SH-SY5Y (cell line): ENCODE results near the gene RRAS.
A peak's percentile ranks its signal among the peaks of the same experiment; 100 is the strongest.

Experiments used
- GATA2 ChIP-seq: IDR thresholded peaks from 2 replicates; pipeline ENCODE4 v1.6.1; 2011; ENCODE audit warnings: mild to moderate bottlenecking, low read depth, low read length
- GATA3 ChIP-seq: IDR thresholded peaks from 2 replicates; pipeline ENCODE4 v1.6.1; 2011; ENCODE audit warnings: low read depth, mild to moderate bottlenecking, low read length, moderate library complexity

The RRAS gene

DNA sequence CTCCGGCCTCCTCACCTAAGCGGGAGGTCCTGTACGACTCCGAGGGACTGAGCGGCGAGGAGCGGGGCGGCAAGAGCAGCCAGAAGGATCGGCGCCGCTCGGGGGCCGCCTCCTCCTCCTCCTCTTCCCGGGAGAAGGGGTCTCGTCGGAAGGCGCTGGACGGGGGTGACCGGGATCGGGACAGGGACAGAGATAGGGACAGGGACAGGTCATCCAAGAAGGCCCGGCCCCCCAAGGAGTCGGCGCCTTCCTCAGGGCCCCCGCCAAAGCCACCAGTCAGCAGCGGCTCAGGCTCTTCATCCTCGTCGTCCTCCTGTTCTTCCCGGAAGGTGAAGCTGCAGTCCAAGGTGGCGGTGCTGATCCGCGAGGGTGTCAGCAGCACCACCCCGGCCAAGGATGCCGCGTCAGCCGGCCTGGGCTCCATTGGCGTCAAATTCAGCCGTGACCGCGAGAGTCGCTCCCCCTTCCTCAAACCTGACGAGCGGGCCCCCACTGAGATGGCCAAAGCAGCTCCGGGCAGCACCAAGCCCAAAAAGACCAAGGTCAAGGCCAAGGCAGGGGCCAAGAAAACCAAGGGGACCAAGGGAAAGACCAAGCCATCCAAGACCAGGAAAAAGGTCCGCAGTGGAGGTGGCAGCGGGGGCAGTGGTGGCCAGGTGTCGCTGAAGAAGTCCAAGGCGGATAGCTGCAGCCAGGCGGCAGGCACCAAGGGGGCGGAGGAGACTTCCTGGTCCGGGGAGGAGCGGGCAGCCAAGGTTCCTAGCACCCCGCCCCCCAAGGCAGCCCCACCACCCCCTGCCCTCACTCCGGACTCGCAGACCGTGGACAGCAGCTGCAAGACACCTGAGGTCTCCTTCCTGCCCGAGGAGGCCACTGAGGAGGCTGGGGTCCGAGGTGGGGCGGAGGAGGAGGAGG, 12.9 kb upstream of the RRAS start:
- no peak for TF ChIP-seq GATA2
- no peak for TF ChIP-seq GATA3

DNA sequence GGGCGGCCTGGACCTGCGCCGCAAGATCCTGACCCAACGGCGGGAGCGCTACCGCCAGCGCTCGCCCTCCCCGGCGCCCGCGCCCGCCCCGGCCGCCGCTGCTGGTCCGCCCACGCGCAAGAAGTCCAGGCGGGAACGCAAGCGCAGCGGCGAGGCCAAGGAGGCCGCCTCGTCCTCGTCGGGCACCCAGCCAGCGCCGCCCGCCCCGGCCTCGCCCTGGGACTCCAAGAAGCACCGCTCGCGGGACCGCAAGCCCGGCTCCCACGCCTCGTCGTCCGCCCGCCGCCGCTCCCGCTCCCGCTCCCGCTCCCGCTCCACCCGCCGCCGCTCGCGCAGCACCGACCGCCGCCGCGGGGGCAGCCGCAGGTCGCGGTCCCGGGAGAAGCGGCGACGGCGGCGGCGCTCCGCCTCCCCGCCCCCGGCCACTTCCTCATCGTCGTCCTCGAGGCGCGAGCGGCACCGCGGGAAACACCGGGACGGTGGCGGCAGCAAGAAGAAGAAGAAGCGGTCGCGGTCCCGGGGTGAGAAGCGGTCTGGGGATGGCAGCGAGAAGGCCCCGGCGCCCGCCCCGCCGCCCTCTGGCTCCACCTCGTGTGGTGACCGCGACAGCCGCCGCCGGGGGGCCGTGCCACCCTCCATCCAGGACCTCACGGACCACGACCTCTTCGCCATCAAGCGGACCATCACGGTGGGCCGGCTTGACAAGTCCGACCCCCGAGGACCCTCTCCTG, 12.0 kb upstream of the RRAS start:
- TF ChIP-seq GATA3, result no peak
- no peak for TF ChIP-seq GATA2

DNA sequence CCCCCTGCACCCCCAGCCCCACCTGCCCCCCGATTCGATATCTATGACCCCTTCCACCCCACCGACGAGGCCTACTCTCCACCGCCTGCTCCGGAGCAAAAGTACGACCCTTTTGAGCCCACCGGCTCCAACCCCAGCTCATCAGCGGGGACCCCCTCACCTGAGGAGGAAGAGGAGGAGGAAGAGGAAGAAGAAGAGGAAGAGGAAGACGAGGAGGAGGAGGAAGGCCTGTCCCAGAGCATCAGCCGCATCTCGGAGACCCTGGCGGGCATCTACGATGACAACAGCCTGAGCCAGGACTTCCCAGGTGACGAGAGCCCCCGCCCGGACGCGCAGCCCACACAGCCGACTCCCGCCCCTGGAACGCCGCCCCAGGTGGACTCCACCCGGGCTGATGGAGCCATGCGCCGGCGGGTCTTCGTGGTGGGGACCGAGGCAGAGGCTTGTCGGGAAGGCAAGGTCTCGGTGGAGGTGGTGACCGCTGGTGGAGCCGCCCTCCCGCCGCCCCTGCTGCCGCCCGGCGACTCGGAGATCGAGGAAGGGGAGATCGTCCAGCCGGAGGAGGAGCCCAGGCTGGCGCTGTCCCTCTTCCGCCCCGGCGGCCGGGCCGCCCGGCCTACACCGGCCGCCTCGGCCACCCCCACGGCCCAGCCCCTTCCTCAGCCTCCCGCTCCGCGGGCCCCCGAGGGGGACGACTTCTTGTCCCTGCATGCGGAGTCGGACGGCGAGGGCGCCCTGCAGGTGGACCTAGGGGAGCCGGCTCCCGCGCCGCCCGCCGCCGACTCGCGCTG, 11.3 kb upstream of the RRAS start:
- TF ChIP-seq GATA3, result no peak
- no peak for TF ChIP-seq GATA2

DNA sequence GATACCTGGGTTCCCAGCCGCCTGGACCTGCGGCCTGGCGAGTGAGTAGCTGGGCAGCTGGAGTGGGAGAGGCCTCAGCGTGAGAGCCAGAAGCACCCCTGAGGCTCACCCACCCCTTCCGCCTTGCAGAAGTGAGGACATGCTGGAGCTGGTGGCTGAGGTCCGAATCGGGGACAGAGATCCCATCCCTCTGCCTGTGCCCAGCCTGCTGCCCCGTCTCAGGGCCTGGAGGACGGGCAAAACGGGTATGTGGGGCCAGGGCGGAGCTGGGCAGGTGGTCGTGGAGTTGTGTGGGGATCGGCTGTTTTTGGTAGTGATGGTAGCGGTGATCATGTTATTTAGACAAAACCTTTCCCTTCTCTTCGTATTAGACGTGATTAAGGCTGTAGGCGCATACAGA, 6.6 kb upstream of the RRAS start:
- TF ChIP-seq GATA2, result no peak
- no peak for TF ChIP-seq GATA3

DNA sequence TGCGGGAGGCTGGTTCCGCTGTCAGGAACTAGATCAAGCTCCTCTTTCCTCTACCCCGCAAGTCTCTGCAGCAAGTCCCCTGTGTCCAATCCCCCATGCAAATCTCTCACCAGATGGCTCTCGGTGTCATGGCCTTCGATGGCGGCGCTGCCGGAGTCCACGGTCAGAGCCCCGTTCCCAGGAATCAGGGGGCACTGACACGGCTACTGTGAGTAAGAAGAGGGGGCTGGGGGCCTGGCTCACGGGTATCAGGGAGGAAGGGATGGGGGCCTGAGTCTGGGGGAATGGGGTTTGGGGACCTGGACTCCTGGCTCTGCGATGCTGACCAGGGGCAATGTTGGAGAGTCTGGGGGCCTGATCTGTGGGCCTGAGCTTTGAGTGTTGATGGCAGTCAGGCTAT, 6.1 kb upstream of the RRAS start:
- no peak for TF ChIP-seq GATA3
- no peak for TF ChIP-seq GATA2

DNA sequence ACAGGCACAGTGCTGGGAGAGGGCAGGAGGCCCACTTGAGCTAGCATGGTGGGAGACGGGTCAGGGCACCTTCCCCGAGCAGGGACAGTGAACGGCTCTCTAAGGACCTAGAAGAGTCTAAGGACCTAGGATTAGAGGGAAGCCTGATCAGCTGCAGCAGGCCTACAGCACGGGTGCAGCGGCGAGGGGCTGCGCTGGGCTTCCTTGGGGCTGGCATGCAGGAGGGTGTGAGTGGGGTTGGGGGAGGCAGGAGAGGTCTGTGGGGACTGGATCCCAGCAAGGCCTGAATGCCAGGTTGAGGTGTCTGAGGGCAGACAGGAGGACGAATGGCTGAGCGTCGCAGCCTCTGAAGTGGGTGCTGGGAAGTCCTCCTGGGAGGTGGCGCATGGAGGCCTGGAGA, 5.6 kb upstream of the RRAS start:
- TF ChIP-seq GATA2, result no peak
- TF ChIP-seq GATA3, result no peak

DNA sequence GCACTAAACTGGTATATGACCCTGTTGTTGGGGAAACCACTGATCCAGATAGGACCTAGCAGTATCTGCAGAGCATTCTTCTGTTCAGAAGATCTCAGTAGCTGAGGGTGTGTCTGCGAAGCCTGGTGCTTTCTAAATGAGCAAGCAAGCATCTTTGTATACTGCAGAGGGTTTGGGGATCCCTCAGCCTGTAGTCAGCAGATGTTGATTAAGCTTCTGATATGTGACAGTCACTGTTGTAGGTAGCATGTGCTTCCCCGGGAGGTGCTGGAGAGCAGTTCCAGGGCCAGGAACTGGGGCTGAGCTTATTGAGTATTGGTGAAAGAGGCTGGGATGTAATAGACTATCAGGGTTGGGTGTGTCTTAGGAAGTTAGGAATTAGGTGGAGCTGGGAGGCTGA, 3.5 kb upstream of the RRAS start:
- TF ChIP-seq GATA3, result no peak
- no peak for TF ChIP-seq GATA2

DNA sequence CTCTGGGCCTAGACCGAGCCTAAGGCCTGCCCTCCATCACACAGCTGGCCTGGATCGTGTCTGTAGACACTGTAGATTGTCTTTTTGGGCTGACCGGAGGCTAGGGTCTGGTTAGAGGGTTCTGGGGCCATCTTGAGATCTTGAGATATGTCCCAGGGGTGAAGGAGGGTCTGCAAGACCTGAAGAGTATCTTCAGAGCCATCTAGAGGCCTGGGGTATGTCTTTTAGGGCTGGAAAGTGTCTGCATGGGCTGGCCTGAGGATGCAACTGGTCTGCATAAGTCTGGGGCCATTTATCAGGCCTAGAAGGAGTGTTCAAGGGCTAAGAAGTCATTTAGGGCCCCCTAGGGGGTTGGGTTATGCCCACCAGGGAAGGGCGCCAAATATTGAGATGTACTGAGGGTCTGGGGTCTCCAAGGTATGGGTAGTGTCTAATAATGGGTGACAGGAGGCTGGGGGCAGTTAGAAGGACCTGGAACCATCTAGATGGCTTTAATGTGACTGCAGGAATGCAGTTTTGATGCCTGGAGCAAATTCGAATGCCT, 2.6 kb upstream of the RRAS start:
- TF ChIP-seq GATA2 (peak; percentile 75), GATA3 (no peak)

DNA sequence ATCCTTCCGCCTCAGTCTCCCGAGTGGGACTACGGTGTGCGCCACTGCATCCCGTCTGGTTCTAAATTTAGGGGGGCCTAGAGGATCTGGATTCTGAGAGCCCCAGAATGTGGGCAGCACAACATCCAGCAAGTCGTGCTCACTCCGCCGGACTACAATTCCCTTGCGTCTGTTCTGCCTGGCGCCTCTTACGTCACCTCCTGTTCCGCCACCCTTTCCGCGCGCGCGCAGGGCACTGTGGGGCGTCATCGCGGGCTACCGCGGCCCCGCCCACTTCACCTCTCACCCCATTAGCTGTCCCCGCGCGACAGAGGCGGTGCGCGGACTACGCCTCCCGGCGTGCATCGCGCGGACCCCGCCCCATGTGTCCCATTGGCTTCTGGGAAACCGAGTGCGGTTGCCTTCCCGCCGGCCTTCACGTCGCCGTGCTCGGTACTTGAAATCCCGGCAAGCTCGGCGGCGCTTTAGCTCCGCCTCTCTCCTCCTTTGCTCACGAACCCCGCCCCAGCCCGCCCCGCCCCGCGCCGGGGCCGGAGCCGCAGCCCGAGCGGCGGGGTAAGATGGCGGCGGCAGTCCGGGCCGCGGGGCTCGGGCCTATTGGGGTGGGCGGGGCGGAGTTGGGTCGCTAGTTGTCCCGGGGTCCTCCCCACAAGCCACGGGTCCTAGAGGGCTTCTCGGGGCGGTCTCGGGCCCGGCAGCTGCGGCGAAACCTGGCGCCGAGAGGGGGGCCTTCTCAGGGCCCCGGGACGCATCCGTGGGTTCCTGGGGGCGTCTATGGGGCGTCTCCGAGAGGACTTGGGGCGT, 1.9 kb upstream of the RRAS start, which contains the start of gene SCAF1:
SCAF1 (plus strand) TSS at position 522 of the 804 bp plus-strand sequence. CDS start 2,818 bp downstream, outside the sequence.
- TF ChIP-seq GATA2 (no peak), GATA3 (no peak)

DNA sequence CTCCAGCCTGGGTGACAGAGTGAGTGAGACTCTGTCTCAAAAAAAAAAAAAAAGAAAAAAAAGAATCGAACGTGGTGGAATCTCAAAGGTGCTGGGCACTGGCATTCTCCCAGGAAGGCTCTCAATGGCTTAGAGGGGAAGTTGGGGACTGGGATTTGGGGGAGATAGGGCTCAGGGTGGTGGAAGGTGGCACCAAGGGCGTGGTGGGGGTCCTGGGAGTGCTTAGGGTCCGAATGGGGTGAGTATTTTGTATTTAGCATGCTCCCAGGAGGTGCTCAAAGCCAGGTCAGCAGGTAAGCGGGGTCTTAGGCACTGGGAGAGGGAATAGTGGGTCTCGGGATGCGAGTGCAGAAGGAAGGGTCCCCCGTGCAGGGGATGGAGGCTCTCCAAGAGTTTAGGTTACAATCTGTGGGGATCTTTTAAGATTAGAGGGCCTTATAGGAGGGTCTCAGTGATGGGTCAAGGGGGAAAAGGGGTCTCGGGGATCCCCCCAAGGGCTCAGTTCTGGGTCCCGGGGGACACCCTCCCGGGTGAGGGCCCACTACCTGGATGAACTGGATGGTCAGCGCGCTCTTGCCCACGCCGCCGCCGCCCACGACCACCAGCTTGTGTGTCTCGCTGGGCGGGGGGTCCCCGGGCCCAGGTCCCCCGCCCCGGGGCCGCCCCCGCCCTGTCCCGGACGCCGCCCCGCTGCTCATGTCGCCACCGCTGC, 386 bp downstream of the RRAS start:
- TF ChIP-seq GATA2, result no peak

DNA sequence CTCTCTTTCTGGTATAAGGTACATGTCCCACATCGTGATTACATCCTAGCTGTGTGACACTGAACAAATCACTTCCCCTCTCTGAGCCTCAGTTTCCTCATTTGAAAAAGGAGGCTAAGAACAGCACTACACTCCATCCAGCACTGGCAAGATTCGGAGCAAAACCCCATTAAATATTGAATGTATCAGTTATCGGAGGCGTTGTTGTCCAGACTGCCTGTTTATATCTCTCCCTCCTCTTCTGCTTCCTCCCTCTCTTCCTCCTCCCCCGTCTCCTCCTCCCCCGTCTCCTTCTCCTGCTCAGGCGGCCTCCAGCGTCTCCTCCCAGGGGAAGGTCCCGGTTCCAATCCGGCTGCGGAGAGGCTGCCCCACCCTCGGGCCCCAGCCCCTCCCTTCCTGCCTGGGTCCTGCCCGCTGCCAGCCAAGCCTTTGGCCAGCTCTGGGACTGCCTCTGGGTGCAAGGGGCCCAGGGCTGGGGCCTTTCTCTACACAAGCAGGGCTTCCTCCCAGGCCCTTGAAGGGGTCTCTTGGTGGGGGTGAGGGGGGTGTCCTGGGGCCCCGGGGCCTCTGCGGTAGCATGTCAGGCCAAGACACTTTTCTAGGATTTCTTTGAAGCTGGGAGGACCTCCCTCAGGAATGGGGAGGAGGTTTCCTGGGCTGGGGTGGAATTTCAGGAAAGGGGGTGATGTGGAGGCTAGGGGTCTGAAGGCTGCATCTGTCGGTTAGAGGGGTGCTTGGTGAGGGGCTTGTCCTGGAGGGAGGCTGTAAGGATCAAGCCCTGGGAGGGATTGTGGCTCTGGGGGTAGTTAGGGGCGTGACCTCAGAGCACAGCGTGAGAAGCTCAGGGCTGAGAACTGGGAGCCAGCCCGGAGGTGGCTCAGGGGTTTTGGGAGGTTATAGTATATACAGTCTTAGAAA, 1.9 kb downstream of the RRAS start:
- TF ChIP-seq GATA2 (no peak), GATA3 (no peak)

DNA sequence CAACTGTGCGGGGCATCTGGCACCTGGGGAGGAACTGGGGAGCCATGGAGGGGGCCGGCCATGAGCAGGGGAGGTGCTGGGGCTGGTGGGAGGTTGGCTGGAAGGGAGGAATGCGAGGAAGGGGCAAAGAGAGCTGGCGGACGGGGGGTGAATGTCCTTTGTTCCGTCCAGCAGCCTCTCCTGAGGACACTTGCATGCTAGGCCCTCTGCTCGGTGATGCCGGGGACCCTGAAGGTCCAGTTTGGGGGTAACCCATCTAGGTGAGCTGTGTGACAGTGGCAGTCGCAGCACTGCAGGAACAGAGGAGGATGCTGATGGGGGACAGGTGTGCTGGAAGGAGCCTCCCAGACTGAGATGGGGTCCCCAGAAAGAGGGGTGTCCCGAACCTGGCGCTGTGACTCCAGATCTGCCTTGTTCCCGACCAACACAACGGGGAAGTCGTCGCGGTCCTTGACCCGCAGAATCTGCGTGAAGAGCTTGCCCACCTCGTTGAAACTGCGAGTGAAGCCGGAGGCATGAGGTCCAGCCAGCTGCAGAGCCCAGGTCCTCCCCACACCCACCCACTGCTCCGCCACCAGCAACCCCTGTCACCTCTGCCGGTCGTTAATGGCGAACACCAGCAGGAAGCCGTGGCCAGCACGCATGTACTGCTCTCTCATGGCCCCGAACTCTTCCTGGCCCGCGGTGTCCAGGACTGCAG, 3.6 kb downstream of the RRAS start:
- TF ChIP-seq GATA3, result no peak
- no peak for TF ChIP-seq GATA2
